B cell (primary cell): ENCODE measurements around the gene TOX2. TPM values are rescaled to one million over a fixed set of nuclear protein-coding genes. Genes with fewer than 3 reads are reported as not detected.
A peak's percentile ranks its signal among the peaks of the same experiment; 100 is the strongest.

Experiments
- ATAC-seq: fragments of 200-7000 bp; cut with Tn5 transposase; one replicate; pipeline ENCODE4 v1.10.0; 2021; ENCODE audit warnings: low read depth, mild to moderate bottlenecking, moderate number of reproducible peaks, moderate library complexity
- CTCF ChIA-PET: fragments of 350-600 bp; sonication (Branson Sonifier 250); formaldehyde crosslinking; loops from one replicate; lab custom pipeline; 2021; ENCODE audit warnings: antibody characterized with exemption, inconsistent platforms; lab: Charles Lee
- POLR2A ChIA-PET: fragments of 350-600 bp; sonication (Branson Sonifier 250); formaldehyde crosslinking; loops from one replicate; lab custom pipeline; 2021; ENCODE audit warnings: antibody characterized with exemption; lab: Charles Lee
- DNase-seq: peaks from one replicate; pipeline ENCODE4 v3.0.0; 2013
- H2AFZ ChIP-seq: 2 replicates; pipeline ENCODE4 v1.6.1; 2012; ENCODE audit warnings: mild to moderate bottlenecking, low read depth, low read length; ENCODE audit not compliant: insufficient read depth, poor library complexity, severe bottlenecking
- H3K27ac ChIP-seq, 2 donors: 1 replicate in 1 of 2; 2 replicates in 1 of 2; pipeline ENCODE4 v1.5.1; 2012 to 2013; ENCODE audit warnings: low read length in 2 of 2, mild to moderate bottlenecking in 2 of 2, moderate library complexity in 1 of 2
- H3K27me3 ChIP-seq, 4 experiments: fragments of 200-600 bp in 1 of 4; sonication (generic) in 1 of 4; replicated peaks in 1 of 4; 1 replicate in 2 of 4; 2 replicates in 2 of 4; pipeline versions ENCODE4 v1.6.1 to v1.7.0; 2013 to 2016; ENCODE audit warnings: low read length in 3 of 4, mild to moderate bottlenecking in 2 of 4, mixed read lengths in 1 of 4, moderate library complexity in 1 of 4; ENCODE audit not compliant: insufficient read depth in 4 of 4, control insufficient read depth in 3 of 4; ENCODE audit errors: control extremely low read depth in 1 of 4
- H3K36me3 ChIP-seq, 2 experiments: replicated peaks in 1 of 2; 1 replicate in 1 of 2; 2 replicates in 1 of 2; pipeline versions ENCODE4 v1.6.1 to v1.7.1; 2013; ENCODE audit warnings: low read length in 1 of 2; ENCODE audit not compliant: insufficient read depth in 2 of 2, control insufficient read depth in 1 of 2; ENCODE audit errors: control extremely low read depth in 1 of 2, extremely low read depth in 1 of 2
- H3K4me1 ChIP-seq, 2 donors: fragments of 200-600 bp in 1 of 2; sonication (generic) in 1 of 2; 1 replicate in 1 of 2; 2 replicates in 1 of 2; pipeline versions ENCODE4 v1.5.1 to v1.6.1; 2013 to 2017; ENCODE audit warnings: low read length in 2 of 2; ENCODE audit not compliant: control insufficient read depth in 2 of 2, insufficient read depth in 2 of 2
- H3K4me2 ChIP-seq: replicated peaks from 2 replicates; pipeline ENCODE3; 2012; ENCODE audit warnings: mild to moderate bottlenecking, low read depth, low read length; ENCODE audit not compliant: poor library complexity, severe bottlenecking
- H3K4me3 ChIP-seq, 5 experiments: fragments of 200-600 bp in 1 of 5; sonication (generic) in 1 of 5; 1 replicate in 3 of 5; 2 replicates in 2 of 5; pipeline versions ENCODE4 v1.5.1 to v1.7.0; 2011 to 2016; ENCODE audit warnings: low read length in 4 of 5, mild to moderate bottlenecking in 4 of 5, low read depth in 2 of 5, control low read depth in 1 of 5, moderate library complexity in 1 of 5; ENCODE audit not compliant: insufficient read depth in 1 of 5; ENCODE audit errors: control extremely low read depth in 1 of 5, extremely low read depth in 1 of 5
- H3K79me2 ChIP-seq: fragments of 200-600 bp; sonication (generic); one replicate; pipeline ENCODE4 v1.6.0; 2016; ENCODE audit warnings: low read length; ENCODE audit not compliant: control insufficient read depth, insufficient read depth
- H3K9ac ChIP-seq: fragments of 200-600 bp; sonication (generic); 2 replicates; pipeline ENCODE4 v1.6.1; 2017; ENCODE audit warnings: mild to moderate bottlenecking, low read length, moderate library complexity
- H3K9me3 ChIP-seq, 3 donors: one replicate each; pipeline versions ENCODE4 v1.6.1 to v1.7.1; 2013; ENCODE audit warnings: low read length in 2 of 3; ENCODE audit not compliant: control insufficient read depth in 2 of 3, insufficient read depth in 1 of 3; ENCODE audit errors: control extremely low read depth in 1 of 3
- H4K20me1 ChIP-seq: 2 replicates; pipeline ENCODE4 v1.6.0; 2012; ENCODE audit warnings: mild to moderate bottlenecking, low read length; ENCODE audit not compliant: insufficient read depth, control insufficient read depth, poor library complexity, severe bottlenecking
- H3K27ac Mint-ChIP-seq: one replicate; pipeline ENCODE4 v1.8.0; 2021; ENCODE audit warnings: mixed read lengths
- H3K27me3 Mint-ChIP-seq: one replicate; pipeline ENCODE4 v1.8.0; 2021; ENCODE audit warnings: mixed read lengths
- H3K4me1 Mint-ChIP-seq: one replicate; pipeline ENCODE4 v1.8.0; 2021; ENCODE audit warnings: mixed read lengths
- H3K4me3 Mint-ChIP-seq: one replicate; pipeline ENCODE4 v1.8.0; 2021; ENCODE audit warnings: mixed read lengths
- H3K9me3 Mint-ChIP-seq: one replicate; pipeline ENCODE4 v1.8.0; 2022; ENCODE audit warnings: mixed read lengths; ENCODE audit not compliant: insufficient read depth
- EZH2 ChIP-seq: IDR thresholded peaks from 2 replicates; pipeline ENCODE4 v1.6.1; 2012; ENCODE audit warnings: borderline replicate concordance, low read depth, mild to moderate bottlenecking, moderate library complexity, low read length; ENCODE audit not compliant: insufficient read depth, poor library complexity, severe bottlenecking
- WGBS: methylation state at CpG from one replicate; pipeline ENCODE4 v1.1.5; 2013; ENCODE audit warnings: missing lambda C conversion rate; ENCODE audit not compliant: insufficient coverage; 5-methylcytosine and 5-hydroxymethylcytosine counted together
- intact Hi-C: fragments of 100-400 bp; cut with micrococcal nuclease; formaldehyde crosslinking; loops from one replicate; pipeline ENCODE4 v1.10.0; 2022
- polyA plus RNA-seq: library from polyadenylated mRNA; depleted of rRNA; stranded (reverse); fragments of >200 nt; gene quantifications from 2 replicates; pipeline ENCODE4 v1.2.3, GENCODE V29; 2012
- total RNA-seq, 2 donors: library from RNA; stranded (reverse); fragments of 120-200 nt in 1 of 2; gene quantifications; 1 replicate in 1 of 2; 2 replicates in 1 of 2; pipeline versions ENCODE4 v1.2.3 to v1.2.4, GENCODE V29; 2013 to 2022
- TF ChIP-seq, protein P1 (sequence below): fragments of 200-600 bp; IDR thresholded peaks from one replicate; pipeline ENCODE4 v1.8.0; 2022; ENCODE audit warnings: antibody characterized with exemption, mild to moderate bottlenecking

The TOX2 gene
- total and polyA plus RNA-seq, 2 donors (not counting 1 experiment from before 2014, with no cell fraction given), result 1.2 to 4.1 TPM

- no CpG with 5 or more reads among the region's 5 CpGs for WGBS
- H3K9me3 ChIP-seq, result no peaks in the 10 kb centered on the region
- intact Hi-C loops, result no loop called here
- ATAC-seq (peak; percentile 47), DNase-seq (no peak)
- ChIA-PET POLR2A (interaction anchor here (0.5 kb wide), 1 partner anchor 10 kb away, joined by 4 read pairs; no protein-coding TSS in a partner anchor), CTCF (interaction anchor here (1.1 to 1.4 kb wide), 2 partner anchors 16 to 153 kb away, joined by 3 to 4 read pairs; no protein-coding TSS in a partner anchor)
- Mint-ChIP-seq H3K9me3 (no peaks in the 10 kb centered on the region), H3K27me3 (peaks cover 19% of the 10 kb centered on the region), H3K4me3 (peak overlapping the region; percentile 43), H3K27ac (no peak overlapping the region), H3K4me1 (peaks cover 26% of the 10 kb centered on the region)
- H3K27ac ChIP-seq, result no peak overlapping the region
- no peak overlapping the region for H2AFZ ChIP-seq
- no peaks in the 10 kb centered on the region for H3K79me2 ChIP-seq
- H3K27me3 ChIP-seq, result peaks cover 0 to 4% (median under 1%) of the 10 kb centered on the region in 4 experiments
- peak overlapping the region; percentile 12 for H3K4me2 ChIP-seq
- no peaks in the 10 kb centered on the region for H4K20me1 ChIP-seq
- TF ChIP-seq, protein P1, sequence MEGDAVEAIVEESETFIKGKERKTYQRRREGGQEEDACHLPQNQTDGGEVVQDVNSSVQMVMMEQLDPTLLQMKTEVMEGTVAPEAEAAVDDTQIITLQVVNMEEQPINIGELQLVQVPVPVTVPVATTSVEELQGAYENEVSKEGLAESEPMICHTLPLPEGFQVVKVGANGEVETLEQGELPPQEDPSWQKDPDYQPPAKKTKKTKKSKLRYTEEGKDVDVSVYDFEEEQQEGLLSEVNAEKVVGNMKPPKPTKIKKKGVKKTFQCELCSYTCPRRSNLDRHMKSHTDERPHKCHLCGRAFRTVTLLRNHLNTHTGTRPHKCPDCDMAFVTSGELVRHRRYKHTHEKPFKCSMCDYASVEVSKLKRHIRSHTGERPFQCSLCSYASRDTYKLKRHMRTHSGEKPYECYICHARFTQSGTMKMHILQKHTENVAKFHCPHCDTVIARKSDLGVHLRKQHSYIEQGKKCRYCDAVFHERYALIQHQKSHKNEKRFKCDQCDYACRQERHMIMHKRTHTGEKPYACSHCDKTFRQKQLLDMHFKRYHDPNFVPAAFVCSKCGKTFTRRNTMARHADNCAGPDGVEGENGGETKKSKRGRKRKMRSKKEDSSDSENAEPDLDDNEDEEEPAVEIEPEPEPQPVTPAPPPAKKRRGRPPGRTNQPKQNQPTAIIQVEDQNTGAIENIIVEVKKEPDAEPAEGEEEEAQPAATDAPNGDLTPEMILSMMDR, result no peak
- no peak for TF ChIP-seq EZH2
- H3K4me1 ChIP-seq, result peaks cover 0 to 19% of the 10 kb centered on the region in 2 donors
- no peak overlapping the region for H3K9ac ChIP-seq
- H3K36me3 ChIP-seq, result no peaks in the 10 kb centered on the region
- no peak overlapping the region for H3K4me3 ChIP-seq
Observed at GRCh38 chr20:43925801-43926200, 11.1 kb downstream of the TOX2 start.

GRCh38 chr20:43926287-43927050 lies 11.8 kb downstream of the TOX2 start:
- CTCF ChIA-PET, result interaction anchor here (1.1 to 1.4 kb wide), 2 partner anchors 15 to 152 kb away, joined by 3 to 4 read pairs; no protein-coding TSS in a partner anchor
- Histone ChIP-seq H3K4me3 (no peak overlapping the region), H3K4me1 (peaks cover 0 to 19% of the 10 kb centered on the region in 2 donors), H2AFZ (no peak overlapping the region), H4K20me1 (no peaks in the 10 kb centered on the region), H3K9me3 (peaks cover 0 to 3% (median 0%) of the 10 kb centered on the region in 3 donors), H3K36me3 (no peaks in the 10 kb centered on the region), H3K79me2 (no peaks in the 10 kb centered on the region), H3K27me3 (peaks cover 0 to 4% (median 0%) of the 10 kb centered on the region in 4 experiments), H3K9ac (no peak overlapping the region), H3K4me2 (no peak overlapping the region), H3K27ac (no peak overlapping the region)
- ATAC-seq, result no peak
- WGBS, result 82% methylated on average over 8 of the region's 10 CpGs
- DNase-seq, result no peak
- POLR2A ChIA-PET, result interaction anchor here (0.5 kb wide), 1 partner anchor 10 kb away, joined by 4 read pairs; no protein-coding TSS in a partner anchor
- Mint-ChIP-seq H3K9me3 (no peaks in the 10 kb centered on the region), H3K4me3 (no peak overlapping the region), H3K27me3 (peaks cover 19% of the 10 kb centered on the region), H3K4me1 (peaks cover 26% of the 10 kb centered on the region), H3K27ac (no peak overlapping the region)
- TF ChIP-seq, protein P1, result no peak
- no peak for TF ChIP-seq EZH2
- intact Hi-C loops, result no loop called here
